A549 (cell line): ENCODE results near the gene PDE3A. TPM values are rescaled to one million over a fixed set of nuclear protein-coding genes. Genes with fewer than 3 reads are reported as not detected.

Source experiments
- ATAC-seq, 2 experiments: fragments of 200-7000 bp in 1 of 2; fragments of >200 bp in 1 of 2; cut with Nextera tagmentation in 1 of 2; cut with Tn5 transposase in 1 of 2; 3 replicates each; pipeline versions ENCODE4 v1.8.0 to v1.9.1; 2018 to 2020; ENCODE audit warnings: mild to moderate bottlenecking in 1 of 2, moderate library complexity in 1 of 2
- CTCF ChIA-PET: fragments of 300-600 bp; sonication (Branson Sonifier 250); formaldehyde crosslinking; extraction: SDS; loops from one replicate; lab custom pipeline; 2021; ENCODE audit warnings: antibody characterized with exemption, inconsistent platforms; lab: Yijun Ruan, JAX
- POLR2A ChIA-PET: fragments of 350-600 bp; formaldehyde crosslinking; extraction: SDS; loops from one replicate; lab custom pipeline; 2021; ENCODE audit warnings: antibody characterized with exemption, inconsistent platforms; lab: Yijun Ruan, JAX
- DNase-seq, 2 experiments: peaks; one replicate each; pipeline versions ENCODE4 v3.0.0 to v3.0.0-alpha.2; 2011 to 2016; ENCODE audit warnings: low read depth in 1 of 2, low spot score in 1 of 2
- FAIRE-seq: peaks from 2 replicates; lab custom pipeline; 2011; peaks lifted over from hg19 to GRCh38; lab: Jason Lieb, UNC
- H3K27ac ChIP-seq, 2 experiments: fragments of >200 bp; sonication (Bioruptor Twin); formaldehyde crosslinking; 3 replicates each; pipeline ENCODE4 v1.5.1; 2016 to 2017
- H3K4me1 ChIP-seq: fragments of >200 bp; sonication (Bioruptor Twin); formaldehyde crosslinking; 3 replicates; pipeline ENCODE4 v1.6.1; 2016
- H3K4me2 ChIP-seq: fragments of >200 bp; sonication (Bioruptor Twin); formaldehyde crosslinking; 3 replicates; pipeline ENCODE4 v1.6.1; 2016
- H3K4me3 ChIP-seq: fragments of >200 bp; sonication (Bioruptor Twin); formaldehyde crosslinking; 3 replicates; pipeline ENCODE4 v1.5.1; 2016
- H3K9me3 ChIP-seq: fragments of >200 bp; sonication (Bioruptor Twin); formaldehyde crosslinking; 3 replicates; pipeline ENCODE4 v1.6.1; 2016
- ATOH8 ChIP-seq: fragments of 250-450 bp; sonication (Bioruptor Pico); IDR thresholded peaks from 2 replicates; pipeline ENCODE4 v1.5.0; 2020; ENCODE audit warnings: low read depth, mild to moderate bottlenecking, moderate library complexity
- BHLHE40 ChIP-seq: IDR thresholded peaks from 2 replicates; pipeline ENCODE4 v1.6.1; 2012; ENCODE audit warnings: low read depth, low read length, inconsistent platforms
- CEBPB ChIP-seq, 2 experiments: fragments of >200 bp in 1 of 2; sonication (Bioruptor Twin) in 1 of 2; formaldehyde crosslinking in 1 of 2; IDR thresholded peaks; 2 replicates each; pipeline ENCODE4 v1.6.1; 2012 to 2016
- CHD2 ChIP-seq: fragments of 150-350 bp; IDR thresholded peaks from 2 replicates; pipeline ENCODE4 v1.6.1; 2014; ENCODE audit warnings: low read length; ENCODE audit not compliant: partially characterized antibody
- EHMT2 ChIP-seq: fragments of 200-600 bp; sonication (generic); IDR thresholded peaks from 2 replicates; pipeline ENCODE4 v1.6.1; 2016; ENCODE audit warnings: antibody characterized with exemption, low read depth, mild to moderate bottlenecking, moderate library complexity
- EP300 ChIP-seq, 2 experiments: fragments of >200 bp; sonication (Bioruptor Twin); formaldehyde crosslinking; IDR thresholded peaks; 2 replicates in 1 of 2; 3 replicates in 1 of 2; pipeline ENCODE4 v1.6.1; 2016 to 2017
- ESRRA ChIP-seq: fragments of 150-350 bp; IDR thresholded peaks from 2 replicates; pipeline ENCODE4 v1.6.1; 2014; ENCODE audit warnings: mild to moderate bottlenecking, low read length, borderline replicate concordance
- FOSB ChIP-seq: fragments of 250-450 bp; sonication (Bioruptor Pico); IDR thresholded peaks from 2 replicates; pipeline ENCODE4 v1.5.0; 2020; ENCODE audit warnings: mild to moderate bottlenecking, moderate library complexity
- FOSL2 ChIP-seq, 2 experiments: fragments of 450-650 bp in 1 of 2; fragments of >200 bp in 1 of 2; sonication (Bioruptor Twin) in 1 of 2; formaldehyde crosslinking; IDR thresholded peaks; 2 replicates each; pipeline versions ENCODE4 v1.5.0 to v1.6.1; 2016 to 2020; ENCODE audit warnings: mild to moderate bottlenecking in 1 of 2, moderate library complexity in 1 of 2
- GATA3 ChIP-seq: IDR thresholded peaks from 2 replicates; pipeline ENCODE4 v1.6.1; 2012; ENCODE audit warnings: borderline replicate concordance
- HOXB13 ChIP-seq: fragments of 250-450 bp; sonication (Bioruptor Pico); IDR thresholded peaks from 2 replicates; pipeline ENCODE4 v1.5.0; 2020; ENCODE audit warnings: low read depth, mild to moderate bottlenecking, moderate library complexity
- JUN ChIP-seq, 2 experiments: fragments of >200 bp; sonication (Bioruptor Twin); formaldehyde crosslinking; IDR thresholded peaks; 2 replicates in 1 of 2; 3 replicates in 1 of 2; pipeline ENCODE4 v1.6.1; 2016 to 2017
- JUNB ChIP-seq: fragments of >200 bp; sonication (Bioruptor Twin); formaldehyde crosslinking; IDR thresholded peaks from 2 replicates; pipeline ENCODE4 v1.6.1; 2016
- MAFK ChIP-seq: fragments of 450-650 bp; IDR thresholded peaks from 2 replicates; pipeline ENCODE4 v1.6.1; 2014; ENCODE audit not compliant: partially characterized antibody
- MAX ChIP-seq: IDR thresholded peaks from 2 replicates; pipeline ENCODE4 v1.6.1; 2012
- MYC ChIP-seq: IDR thresholded peaks from 2 replicates; pipeline ENCODE4 v1.6.1; 2012; ENCODE audit warnings: mild to moderate bottlenecking, inconsistent platforms, low read length, improper control_type of control experiment, borderline replicate concordance
- PBX3 ChIP-seq: IDR thresholded peaks from 2 replicates; pipeline ENCODE4 v1.6.1; 2012
- PHF8 ChIP-seq: fragments of 200-600 bp; sonication (generic); IDR thresholded peaks from 2 replicates; pipeline ENCODE4 v1.6.1; 2016; ENCODE audit warnings: low read depth, mild to moderate bottlenecking, antibody characterized with exemption, moderate library complexity, borderline replicate concordance
- POLR2AphosphoS2 ChIP-seq: conservative IDR thresholded peaks from 2 replicates; pipeline ENCODE4 v1.6.1; 2012; ENCODE audit warnings: low read length, improper control_type of control experiment, inconsistent platforms
- RAD21 ChIP-seq, 2 experiments: fragments of >200 bp in 1 of 2; sonication (Bioruptor Twin) in 1 of 2; formaldehyde crosslinking in 1 of 2; IDR thresholded peaks in 1 of 2; conservative IDR thresholded peaks in 1 of 2; 2 replicates in 1 of 2; 3 replicates in 1 of 2; pipeline ENCODE4 v1.6.1; 2012 to 2018; ENCODE audit warnings: inconsistent platforms in 1 of 2
- RARB ChIP-seq: fragments of 250-450 bp; sonication (Bioruptor Pico); IDR thresholded peaks from 2 replicates; pipeline ENCODE4 v1.8.0; 2021; ENCODE audit warnings: mild to moderate bottlenecking, moderate library complexity
- REST ChIP-seq: fragments of 200-600 bp; sonication (generic); IDR thresholded peaks from 2 replicates; pipeline ENCODE4 v1.6.1; 2016; ENCODE audit warnings: antibody characterized with exemption, mild to moderate bottlenecking, moderate library complexity
- RFX5 ChIP-seq: fragments of 450-650 bp; IDR thresholded peaks from 2 replicates; pipeline ENCODE4 v1.7.1; 2014; ENCODE audit warnings: antibody characterized with exemption, mild to moderate bottlenecking, moderate library complexity
- SREBF2 ChIP-seq: fragments of 450-650 bp; IDR thresholded peaks from 2 replicates; pipeline ENCODE4 v1.6.1; 2014; ENCODE audit warnings: mild to moderate bottlenecking, moderate library complexity
- ZFP36 ChIP-seq: fragments of 450-650 bp; IDR thresholded peaks from 2 replicates; pipeline ENCODE4 v1.6.1; 2014; ENCODE audit warnings: borderline replicate concordance; ENCODE audit not compliant: partially characterized antibody
- WGBS: methylation state at CpG from one replicate; pipeline ENCODE4 v1.1.6; 2017; ENCODE audit errors: missing lambda C conversion rate; 5-methylcytosine and 5-hydroxymethylcytosine counted together
- polyA plus RNA-seq, 4 experiments: library from polyadenylated mRNA; depleted of rRNA in 3 of 4; stranded (reverse); fragments of >200 nt; fragmentation: RNase III in 1 of 4; extraction: RNeasy Plus Mini Kit Qiagen cat#74134 plus additional on column Dnase treatment in 1 of 4; gene quantifications; 2 replicates in 3 of 4; 3 replicates in 1 of 4; pipeline ENCODE4 v1.2.3, GENCODE V29; 2011 to 2017

The PDE3A gene
- polyA plus RNA-seq, 2 of the 4 experiments (the other 2 are of a cell fraction): 7.6 to 12.7 TPM

GRCh38 chr12:20491290-20491689, 123.0 kb downstream of the PDE3A start:
- H3K9me3 ChIP-seq: peaks cover 4% of the 10 kb centered on the region; the same call in 1 of the 3 replicates
- no peak overlapping the region for H3K4me2 ChIP-seq
- 76% methylated on average over 5 of the region's 5 CpGs for WGBS
- no peak for ATAC-seq
- no peak for FAIRE-seq
- no peak for DNase-seq
- ChIA-PET CTCF (no interaction called here), POLR2A (interaction anchor here (1.0 kb wide), 1 partner anchor 17 kb away, joined by 3 read pairs; no protein-coding TSS in a partner anchor)
- H3K4me3 ChIP-seq: no peak overlapping the region
- peak overlapping the region; percentile 80 to 90 for H3K27ac ChIP-seq
- peaks cover 92% of the 10 kb centered on the region for H3K4me1 ChIP-seq
- TF ChIP-seq EHMT2 (peak; percentile 80; the same call in 1 of the 2 replicates), POLR2AphosphoS2 (no peak), HOXB13 (0 out of 2 replicates have a peak, but pooled peaks have one; percentile 18), ATOH8 (CRISPR knock-in tag) (0 out of 2 replicates have a peak, but pooled peaks have one; percentile 44), FOSB (CRISPR knock-in tag) (no peak)

GRCh38 chr12:20492251-20492760, 124.0 kb downstream of the PDE3A start:
- H3K9me3 ChIP-seq: peaks cover 4% of the 10 kb centered on the region; the same call in 1 of the 3 replicates
- H3K4me2 ChIP-seq: peak overlapping the region; percentile 70
- H3K4me1 ChIP-seq: peaks cover 82% of the 10 kb centered on the region
- 25% methylated on average over 4 of the region's 4 CpGs for WGBS
- CTCF ChIA-PET: interaction anchor here (1.5 kb wide), 1 partner anchor 16 kb away, joined by 5 read pairs; no protein-coding TSS in a partner anchor
- peak overlapping the region; percentile 24 for H3K4me3 ChIP-seq
- FAIRE-seq (peak; percentile 68), DNase-seq (peak; percentile 21 to 89), ATAC-seq (peak; percentile 81 to 84)
- TF ChIP-seq EP300 (IDR thresholded peaks at IDR 0.05): peak; percentile 35 to 69; a peak in 3 of 5 replicates
- no peak for TF ChIP-seq REST
- peak in 1 of 2 experiments; percentile 75; a peak in 3 of 5 replicates for TF ChIP-seq JUN (IDR thresholded peaks at IDR 0.05)
- TF ChIP-seq RFX5: no peak
- peak; percentile 68 for TF ChIP-seq MAX
- TF ChIP-seq JUNB: peak; percentile 84
- 0 out of 5 replicates have a peak, but pooled peaks of 1 of the 2 experiments have one; percentile 12 for TF ChIP-seq RAD21 (conservative IDR thresholded peaks at IDR 0.05 in 1 of 2, IDR thresholded peaks at IDR 0.05 in 1 of 2)
- peak; percentile 75 for TF ChIP-seq GATA3
- 0 out of 2 replicates have a peak, but pooled peaks have one; percentile 37 for TF ChIP-seq HOXB13
- no peak for TF ChIP-seq MYC
- peak; percentile 13; the same call in 1 of the 2 replicates for TF ChIP-seq RARB (CRISPR knock-in tag)
- TF ChIP-seq CHD2: no peak
- TF ChIP-seq ESRRA: 0 out of 2 replicates have a peak, but pooled peaks have one; percentile 62
- no peak for TF ChIP-seq FOSB (CRISPR knock-in tag)
- peak; percentile 79 for TF ChIP-seq MAFK
- TF ChIP-seq PBX3: 0 out of 2 replicates have a peak, but pooled peaks have one; percentile 50
- TF ChIP-seq FOSL2 (IDR thresholded peaks at IDR 0.05): peak; percentile 79
- TF ChIP-seq FOSL2 (CRISPR knock-in tag; IDR thresholded peaks at IDR 0.05): peak; percentile 97
- no peak for TF ChIP-seq SREBF2
- peak; percentile 57 to 85; a peak in 3 of 4 replicates for TF ChIP-seq CEBPB (IDR thresholded peaks at IDR 0.05)
- no peak for TF ChIP-seq BHLHE40
- TF ChIP-seq ZFP36: peak; percentile 18
- TF ChIP-seq PHF8: no peak
- POLR2A ChIA-PET: no interaction called here
- peak overlapping the region; percentile 80 to 90 for H3K27ac ChIP-seq
